ENCODE measurements around the gene MARK2. TPM values are rescaled to one million over a fixed set of nuclear protein-coding genes. Genes with fewer than 3 reads are reported as not detected.

Gene MARK2
- polyA plus RNA-seq, 3 donors = 32.4 to 55.7 (median 33.3) TPM

GRCh38 chr11:63821411-63821810, 17.5 kb upstream of the MARK2 start:
- no peaks in the 10 kb centered on the region for H3K27me3 Mint-ChIP-seq (ENCODE audit: low read depth in 3 of 3)
- Histone ChIP-seq H4K20me1 (ENCODE audit: insufficient read depth, low read length) (no peaks in the 10 kb centered on the region), H3K4me1 (ENCODE audit: control insufficient read depth in 1 of 2, insufficient read depth in 2 of 2, low read length in 2 of 2) (peaks cover 4 to 5% of the 10 kb centered on the region in 2 donors), H3K79me2 (ENCODE audit: insufficient read depth, low read length) (peaks cover 5% of the 10 kb centered on the region), H3K4me3 (replicated peaks in 1 of 3; ENCODE audit: low read depth in 2 of 3, low read length in 3 of 3) (no peak overlapping the region), H3K9me3 (replicated peaks in 1 of 2; ENCODE audit: control insufficient read depth in 1 of 2, insufficient read depth in 1 of 2, low read length in 2 of 2) (no peaks in the 10 kb centered on the region), H3K27me3 (ENCODE audit: control insufficient read depth in 2 of 2, insufficient read depth in 2 of 2, low read length in 2 of 2) (no peaks in the 10 kb centered on the region), H3K9ac (ENCODE audit: insufficient read depth, low read length, poor library complexity, severe bottlenecking) (no peak overlapping the region), H3K4me2 (replicated peaks; ENCODE audit: extremely low read depth, low read length, poor library complexity, severe bottlenecking) (no peak overlapping the region), H2AFZ (ENCODE audit: insufficient read depth, low read depth, low read length, poor library complexity, severe bottlenecking) (no peak overlapping the region), H3K27ac (ENCODE audit: low read depth in 1 of 2, low read length in 2 of 2) (no peak overlapping the region), H3K36me3 (replicated peaks in 1 of 2; ENCODE audit: control insufficient read depth in 1 of 2, insufficient read depth in 2 of 2, low read length in 2 of 2) (peaks cover 31 to 67% of the 10 kb centered on the region in 2 donors)
- TF ChIP-seq, protein P1, sequence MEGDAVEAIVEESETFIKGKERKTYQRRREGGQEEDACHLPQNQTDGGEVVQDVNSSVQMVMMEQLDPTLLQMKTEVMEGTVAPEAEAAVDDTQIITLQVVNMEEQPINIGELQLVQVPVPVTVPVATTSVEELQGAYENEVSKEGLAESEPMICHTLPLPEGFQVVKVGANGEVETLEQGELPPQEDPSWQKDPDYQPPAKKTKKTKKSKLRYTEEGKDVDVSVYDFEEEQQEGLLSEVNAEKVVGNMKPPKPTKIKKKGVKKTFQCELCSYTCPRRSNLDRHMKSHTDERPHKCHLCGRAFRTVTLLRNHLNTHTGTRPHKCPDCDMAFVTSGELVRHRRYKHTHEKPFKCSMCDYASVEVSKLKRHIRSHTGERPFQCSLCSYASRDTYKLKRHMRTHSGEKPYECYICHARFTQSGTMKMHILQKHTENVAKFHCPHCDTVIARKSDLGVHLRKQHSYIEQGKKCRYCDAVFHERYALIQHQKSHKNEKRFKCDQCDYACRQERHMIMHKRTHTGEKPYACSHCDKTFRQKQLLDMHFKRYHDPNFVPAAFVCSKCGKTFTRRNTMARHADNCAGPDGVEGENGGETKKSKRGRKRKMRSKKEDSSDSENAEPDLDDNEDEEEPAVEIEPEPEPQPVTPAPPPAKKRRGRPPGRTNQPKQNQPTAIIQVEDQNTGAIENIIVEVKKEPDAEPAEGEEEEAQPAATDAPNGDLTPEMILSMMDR (IDR thresholded peaks at IDR 0.05) = no peak
- peaks cover 52 to 82% of the 10 kb centered on the region in 2 donors for H3K36me3 Mint-ChIP-seq
- H3K4me1 Mint-ChIP-seq = peaks cover 3% of the 10 kb centered on the region
- peaks cover 0 to 3% (median 0%) of the 10 kb centered on the region in 7 donors for H3K9me3 Mint-ChIP-seq
- intact Hi-C loops (cut with micrococcal nuclease) = no loop called here
- H3K27ac Mint-ChIP-seq = no peak overlapping the region
- H3K4me3 Mint-ChIP-seq = no peak overlapping the region
- 100% methylated on average over 2 of the region's 5 CpGs for WGBS (ENCODE audit: insufficient coverage)
- no peak for DNase-seq

- Histone ChIP-seq H3K27me3 (ENCODE audit: control insufficient read depth in 2 of 2, insufficient read depth in 2 of 2, low read length in 2 of 2) (no peaks in the 10 kb centered on the region), H3K9ac (ENCODE audit: insufficient read depth, low read length, poor library complexity, severe bottlenecking) (no peak overlapping the region), H3K9me3 (replicated peaks in 1 of 2; ENCODE audit: control insufficient read depth in 1 of 2, insufficient read depth in 1 of 2, low read length in 2 of 2) (no peaks in the 10 kb centered on the region), H3K27ac (ENCODE audit: low read depth in 1 of 2, low read length in 2 of 2) (no peak overlapping the region), H2AFZ (ENCODE audit: insufficient read depth, low read depth, low read length, poor library complexity, severe bottlenecking) (no peak overlapping the region), H3K36me3 (replicated peaks in 1 of 2; ENCODE audit: control insufficient read depth in 1 of 2, insufficient read depth in 2 of 2, low read length in 2 of 2) (peaks cover 24 to 50% of the 10 kb centered on the region in 2 donors), H3K4me3 (replicated peaks in 1 of 3; ENCODE audit: low read depth in 2 of 3, low read length in 3 of 3) (no peak overlapping the region), H3K4me1 (ENCODE audit: control insufficient read depth in 1 of 2, insufficient read depth in 2 of 2, low read length in 2 of 2) (no peaks in the 10 kb centered on the region), H3K4me2 (replicated peaks; ENCODE audit: extremely low read depth, low read length, poor library complexity, severe bottlenecking) (no peak overlapping the region), H3K79me2 (ENCODE audit: insufficient read depth, low read length) (no peaks in the 10 kb centered on the region), H4K20me1 (ENCODE audit: insufficient read depth, low read length) (no peaks in the 10 kb centered on the region)
- intact Hi-C loops (cut with micrococcal nuclease) = no loop called here
- Mint-ChIP-seq H3K27me3 (ENCODE audit: low read depth in 3 of 3) (peaks cover 0 to 2% (median 1%) of the 10 kb centered on the region in 3 donors), H3K4me1 (no peaks in the 10 kb centered on the region), H3K9me3 (no peaks in the 10 kb centered on the region), H3K27ac (no peak overlapping the region), H3K36me3 (peaks cover 31 to 55% of the 10 kb centered on the region in 2 donors), H3K4me3 (no peak overlapping the region)
- DNase-seq = no peak
- WGBS (ENCODE audit: insufficient coverage) = 90% methylated on average over 13 of the region's 17 CpGs
- TF ChIP-seq, protein P1 (IDR thresholded peaks at IDR 0.05) = no peak
Observed at GRCh38 chr11:63826471-63827190, 12.3 kb upstream of the MARK2 start.

Data from CD14-positive monocyte (primary cell).